Kidney (tissue), 14 donors: ENCODE measurements around the gene IGSF8. TPM values are rescaled to one million over a fixed set of nuclear protein-coding genes. Genes with fewer than 3 reads are reported as not detected.

Experiments used
- DNase-seq, 5 donors: peaks; one replicate each; pipeline ENCODE4 v3.0.0-alpha.2; 2013 to 2020
- FAIRE-seq: peaks from 2 replicates; lab custom pipeline; 2012; peaks lifted over from hg19 to GRCh38; lab: Jason Lieb, UNC
- H3K27ac ChIP-seq, 2 donors: one replicate each; pipeline ENCODE4 v1.7.0; 2013; ENCODE audit warnings: low read depth in 2 of 2, low read length in 2 of 2, inconsistent platforms in 1 of 2
- H3K27me3 ChIP-seq: one replicate; pipeline ENCODE4 v1.7.1; 2013; ENCODE audit warnings: low read length, inconsistent platforms; ENCODE audit not compliant: control insufficient read depth, insufficient read depth
- H3K36me3 ChIP-seq, 3 donors: one replicate each; pipeline versions ENCODE4 v1.7.0 to v1.7.1; 2013; ENCODE audit warnings: low read length in 3 of 3, control low read depth in 1 of 3, inconsistent platforms in 1 of 3; ENCODE audit not compliant: insufficient read depth in 3 of 3, control insufficient read depth in 2 of 3
- H3K4me1 ChIP-seq, 3 donors: one replicate each; pipeline versions ENCODE4 v1.7.0 to v1.7.1; 2013; ENCODE audit warnings: low read length in 3 of 3, inconsistent platforms in 1 of 3, low read depth in 1 of 3; ENCODE audit not compliant: control insufficient read depth in 2 of 3, insufficient read depth in 2 of 3
- H3K4me3 ChIP-seq, 3 donors: one replicate each; pipeline versions ENCODE4 v1.7.0 to v1.8.1; 2013; ENCODE audit warnings: low read length in 3 of 3, control low read depth in 1 of 3, inconsistent platforms in 1 of 3
- H3K9ac ChIP-seq, 3 donors: one replicate each; pipeline versions ENCODE4 v1.7.0 to v1.7.1; 2013; ENCODE audit warnings: low read length in 3 of 3, control low read depth in 1 of 3, inconsistent platforms in 1 of 3
- H3K9me3 ChIP-seq, 3 donors: one replicate each; pipeline versions ENCODE4 v1.7.0 to v1.7.1; 2013; ENCODE audit warnings: low read length in 3 of 3, control low read depth in 1 of 3, inconsistent platforms in 1 of 3; ENCODE audit not compliant: control insufficient read depth in 2 of 3, insufficient read depth in 1 of 3
- intact Hi-C: fragments of 100-400 bp; cut with DNase I; formaldehyde crosslinking; loops from one replicate; pipeline ENCODE4 v1.11.1; 2022
- polyA plus RNA-seq: library from polyadenylated mRNA; stranded (reverse); fragments of 350-450 nt; fragmentation: Illumina TruSeq; extraction: RNeasy Lipid Tissue Mini Kit (QIAGEN cat#74804); gene quantifications from one replicate; pipeline ENCODE4 v1.2.3, GENCODE V29; 2014; ENCODE audit warnings: low read depth, low replicate concordance; ENCODE audit not compliant: insufficient read depth
- total RNA-seq: library from RNA; stranded (reverse); fragmentation: NEBNext Ultra II Directional; extraction: Animal tissue kit (Norgen Biotek cat#: 25700); gene quantifications from one replicate; pipeline ENCODE4 v1.2.1, GENCODE V29; 2021
- TF ChIP-seq, protein P1 (sequence below): IDR thresholded peaks from 3 replicates; pipeline ENCODE4 v1.5.1; 2012; ENCODE audit warnings: mild to moderate bottlenecking, moderate library complexity, borderline replicate concordance; ENCODE audit not compliant: insufficient read depth; ENCODE audit errors: extremely low read depth
- donor health status: control.
- donor health status: control.
- donor health status: control.
- donor health status: control.
- donor health status: control.
- donor health status: DM: yes; HTN: yes; CAD: no.
- donor health status: Normal renal cell carcinoma (clear cell type).

Gene IGSF8
- total and polyA plus RNA-seq, 2 donors from 2014 or later, result 40.9 to 47.0 TPM

DNA sequence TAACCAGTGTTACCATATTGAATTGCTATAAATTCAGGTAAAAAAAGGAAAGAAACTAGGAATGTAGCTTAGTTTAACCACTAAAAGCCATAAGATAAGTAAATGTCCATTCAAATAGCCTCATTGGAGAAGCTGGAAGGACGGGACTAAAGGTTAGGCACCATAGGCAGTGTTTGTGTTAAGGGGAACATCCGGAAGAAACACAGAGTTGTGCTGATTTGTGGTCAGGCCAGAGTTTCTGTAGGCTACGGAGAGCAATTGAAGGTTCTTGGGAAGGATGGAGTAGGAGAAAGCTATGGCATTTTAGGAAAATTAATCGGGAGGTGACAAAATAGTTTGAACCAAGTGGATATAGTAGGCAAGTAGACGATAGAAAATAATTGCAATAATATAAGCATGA is 27.1 kb downstream of the IGSF8 start:
- no peak for FAIRE-seq
- no peak overlapping the region for H3K9ac ChIP-seq
- intact Hi-C loops, result no loop called here

DNA sequence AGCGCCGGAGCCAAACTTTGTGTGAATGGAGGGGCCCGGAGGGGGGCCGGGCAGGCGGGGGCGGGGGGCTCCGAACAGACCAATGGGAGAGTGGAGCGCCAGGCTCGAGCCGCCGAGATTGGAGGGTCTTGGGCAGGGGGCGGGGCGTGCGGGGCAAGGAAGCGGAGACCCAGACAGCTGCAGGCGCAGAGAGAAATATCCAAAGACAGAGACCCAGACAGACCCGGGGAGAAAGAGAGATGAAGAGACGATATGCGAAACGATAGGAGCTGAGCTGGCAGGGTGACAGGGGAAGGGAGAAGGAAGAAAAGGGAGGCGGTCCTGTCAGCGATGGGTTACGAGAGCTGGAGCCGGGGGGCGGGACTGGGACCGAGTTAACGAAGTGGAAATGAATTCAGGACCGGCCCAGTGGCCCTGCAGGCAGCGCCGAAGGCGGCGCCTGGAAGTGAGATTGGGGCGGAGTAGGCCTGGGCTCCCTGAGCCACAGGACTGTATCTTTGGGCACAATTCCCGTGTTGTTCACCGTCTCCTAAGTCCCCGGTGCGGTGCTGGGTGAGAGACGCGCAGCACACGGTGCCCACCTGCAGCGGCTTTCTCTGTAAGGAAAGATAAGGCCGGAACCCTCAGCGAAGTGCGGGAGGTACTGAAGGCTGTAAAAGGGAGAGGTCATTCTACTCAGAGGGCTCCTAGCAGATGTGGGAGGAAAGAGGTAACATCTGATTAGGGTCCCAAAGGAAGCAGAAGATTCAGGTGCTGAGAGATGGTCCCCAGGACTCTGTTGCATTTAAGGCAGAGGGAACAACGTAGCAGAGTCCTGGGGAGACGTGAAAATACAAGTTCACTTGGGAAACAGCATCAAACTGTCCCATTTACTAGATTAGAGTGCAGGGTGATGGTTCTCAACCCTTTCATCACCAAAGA is 27.9 kb downstream of the IGSF8 start:
- no peaks in the 10 kb centered on the region for H3K9me3 ChIP-seq
- peak overlapping the region; percentile 68 to 78 (median 73) for H3K4me3 ChIP-seq
- intact Hi-C loops, result no loop called here
- no peaks in the 10 kb centered on the region for H3K27me3 ChIP-seq
- FAIRE-seq (no peak), DNase-seq (peak; percentile 82 to 89 (median 88))
- H3K27ac ChIP-seq, result peak overlapping the region in 1 of 2 donors; percentile 26
- H3K36me3 ChIP-seq, result no peaks in the 10 kb centered on the region
- TF ChIP-seq, protein P1, sequence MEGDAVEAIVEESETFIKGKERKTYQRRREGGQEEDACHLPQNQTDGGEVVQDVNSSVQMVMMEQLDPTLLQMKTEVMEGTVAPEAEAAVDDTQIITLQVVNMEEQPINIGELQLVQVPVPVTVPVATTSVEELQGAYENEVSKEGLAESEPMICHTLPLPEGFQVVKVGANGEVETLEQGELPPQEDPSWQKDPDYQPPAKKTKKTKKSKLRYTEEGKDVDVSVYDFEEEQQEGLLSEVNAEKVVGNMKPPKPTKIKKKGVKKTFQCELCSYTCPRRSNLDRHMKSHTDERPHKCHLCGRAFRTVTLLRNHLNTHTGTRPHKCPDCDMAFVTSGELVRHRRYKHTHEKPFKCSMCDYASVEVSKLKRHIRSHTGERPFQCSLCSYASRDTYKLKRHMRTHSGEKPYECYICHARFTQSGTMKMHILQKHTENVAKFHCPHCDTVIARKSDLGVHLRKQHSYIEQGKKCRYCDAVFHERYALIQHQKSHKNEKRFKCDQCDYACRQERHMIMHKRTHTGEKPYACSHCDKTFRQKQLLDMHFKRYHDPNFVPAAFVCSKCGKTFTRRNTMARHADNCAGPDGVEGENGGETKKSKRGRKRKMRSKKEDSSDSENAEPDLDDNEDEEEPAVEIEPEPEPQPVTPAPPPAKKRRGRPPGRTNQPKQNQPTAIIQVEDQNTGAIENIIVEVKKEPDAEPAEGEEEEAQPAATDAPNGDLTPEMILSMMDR, result peak; percentile 5
- peak overlapping the region in 2 of 3 donors; percentile 57 to 76 for H3K9ac ChIP-seq
- peaks cover 0 to 8% (median 0%) of the 10 kb centered on the region in 3 donors for H3K4me1 ChIP-seq

More for the DNA sequence above, 27.1 kb downstream of the IGSF8 start:
- Histone ChIP-seq H3K36me3 (no peaks in the 10 kb centered on the region), H3K4me1 (peaks cover 0 to 8% (median 0%) of the 10 kb centered on the region in 3 donors), H3K4me3 (no peak overlapping the region), H3K9me3 (no peaks in the 10 kb centered on the region), H3K27me3 (no peaks in the 10 kb centered on the region), H3K27ac (no peak overlapping the region)
- no peak for DNase-seq
- TF ChIP-seq, protein P1, result no peak

DNA sequence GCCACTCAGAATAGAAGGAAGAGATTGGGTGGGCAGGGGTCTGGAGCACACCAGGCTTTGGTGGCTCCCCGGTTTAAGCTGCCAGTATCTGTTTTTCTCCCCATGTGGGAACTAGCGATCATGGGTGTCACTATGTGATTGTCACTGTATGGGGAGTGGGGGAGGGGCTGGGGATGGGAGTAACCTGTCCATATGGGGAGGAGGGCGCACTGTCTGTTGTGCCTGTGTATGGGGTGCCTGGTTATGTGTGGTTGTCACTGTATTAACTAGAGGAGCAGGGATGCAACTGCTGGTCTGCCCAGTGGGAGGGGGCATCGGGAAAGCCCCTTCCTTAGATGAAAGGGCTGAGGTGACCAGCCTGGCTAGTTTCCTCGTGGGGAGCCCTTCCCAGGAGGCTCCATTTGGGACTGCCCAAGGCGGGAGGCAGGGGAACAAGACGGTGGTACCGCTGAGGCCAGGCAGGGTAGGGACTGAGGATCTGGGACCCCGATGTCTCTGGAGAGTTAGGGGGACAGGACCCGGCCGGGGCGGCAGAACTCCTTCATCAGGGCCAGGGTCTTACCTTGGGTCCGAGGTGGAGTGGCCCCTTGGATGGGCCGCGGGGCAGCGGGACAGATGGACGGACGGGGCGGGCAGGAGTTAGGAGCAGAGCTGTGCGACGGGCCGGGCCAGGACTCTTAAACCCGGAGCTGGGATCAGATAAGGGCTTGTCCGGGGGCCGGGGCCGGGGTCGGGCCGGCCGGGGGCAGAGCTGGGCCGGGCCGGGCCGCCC is 28.8 kb downstream of the IGSF8 start, which contains the start of gene KCNJ10:
TSS of gene KCNJ10 (minus strand) at position 701 of the 772 bp plus-strand sequence. CDS start 27,628 bp downstream, outside the sequence.
- DNase-seq (peak in 2 of 5 donors; percentile 66 to 83), FAIRE-seq (no peak)
- Histone ChIP-seq H3K4me1 (peaks cover 0 to 11% (median 0%) of the 10 kb centered on the region in 3 donors), H3K9ac (peak within 1 kb of the TSS in 2 of 3 donors; percentile 57 to 76), H3K27ac (peak within 1 kb of the TSS; percentile 26 to 41), H3K4me3 (peak within 1 kb of the TSS; percentile 68 to 78 (median 73)), H3K27me3 (no peaks in the 10 kb centered on the region), H3K9me3 (no peaks in the 10 kb centered on the region), H3K36me3 (no peaks in the 10 kb centered on the region)
- TF ChIP-seq, protein P1, result no peak
- intact Hi-C loops, result no loop called here
